SU-DHL-6 (cell line): Measurements from ENCODE around the gene VAC14.

Source experiments
- H2AFZ ChIP-seq: fragments of 200-600 bp; sonication (generic); 2 replicates; pipeline ENCODE4 v1.6.1; 2014; ENCODE audit warnings: low read depth, mild to moderate bottlenecking, moderate library complexity, mixed read lengths, antibody characterized with exemption, low read length; ENCODE audit not compliant: severe bottlenecking
- H3F3A ChIP-seq: fragments of 200-600 bp; shearing (Covaris generic); 2 replicates; pipeline ENCODE4 v1.6.0; 2016; ENCODE audit warnings: antibody characterized with exemption, mild to moderate bottlenecking; ENCODE audit not compliant: insufficient read depth
- H3K27ac ChIP-seq: fragments of 200-600 bp; sonication (generic); 2 replicates; pipeline ENCODE4 v1.5.1; 2016; ENCODE audit warnings: low read depth, mild to moderate bottlenecking, low read length, moderate library complexity, mixed read lengths
- H3K27me3 ChIP-seq: fragments of 200-600 bp; sonication (generic), shearing (Covaris generic); 2 replicates; pipeline ENCODE4 v1.6.0; 2014; ENCODE audit warnings: mild to moderate bottlenecking, low read length
- H3K36me3 ChIP-seq: fragments of 200-600 bp; sonication (generic); 2 replicates; pipeline ENCODE4 v1.6.1; 2014; ENCODE audit warnings: mild to moderate bottlenecking, low read length, mixed read lengths
- H3K4me2 ChIP-seq: fragments of 300-600, 200-600 bp; shearing (Covaris generic), sonication (generic); 2 replicates; pipeline ENCODE4 v1.6.0; 2014; ENCODE audit warnings: low read length, low read depth, mild to moderate bottlenecking; ENCODE audit not compliant: poor library complexity, severe bottlenecking
- H3K4me3 ChIP-seq: fragments of 200-600 bp; sonication (generic); 2 replicates; pipeline ENCODE4 v1.5.1; 2014; ENCODE audit warnings: antibody characterized with exemption, low read length, mild to moderate bottlenecking, mixed read lengths; ENCODE audit not compliant: insufficient read depth, poor library complexity, severe bottlenecking
- H3K79me2 ChIP-seq: fragments of 200-600 bp; sonication (generic); 2 replicates; pipeline ENCODE4 v1.6.1; 2014; ENCODE audit warnings: mild to moderate bottlenecking, low read length, moderate library complexity; ENCODE audit not compliant: insufficient read depth
- H3K9ac ChIP-seq: fragments of 200-600 bp; sonication (generic); 2 replicates; pipeline ENCODE4 v1.7.0; 2014; ENCODE audit warnings: mild to moderate bottlenecking, low read length
- H3K9me2 ChIP-seq: fragments of 200-600 bp; sonication (generic); replicated peaks from 2 replicates; pipeline ENCODE4 v1.6.1; 2014; ENCODE audit warnings: low read length; ENCODE audit not compliant: insufficient read depth
- H3K9me3 ChIP-seq: fragments of 200-600 bp; sonication (generic); 2 replicates; pipeline ENCODE4 v1.6.1; 2014; ENCODE audit warnings: low read length, mixed read lengths; ENCODE audit not compliant: insufficient read depth
- H4K20me1 ChIP-seq: fragments of 200-600 bp; sonication (generic); 2 replicates; pipeline ENCODE4 v1.6.1; 2014; ENCODE audit warnings: low read depth, mild to moderate bottlenecking, antibody characterized with exemption, low read length, moderate library complexity, mixed read lengths
- CTCF ChIP-seq: fragments of 200-600 bp; sonication (generic); IDR thresholded peaks from one replicate; pipeline ENCODE4 v1.5.1; 2017; ENCODE audit warnings: antibody characterized with exemption, mild to moderate bottlenecking, low read length, moderate library complexity; ENCODE audit not compliant: insufficient read depth, poor library complexity, severe bottlenecking
- EZH2phosphoT487 ChIP-seq: fragments of 200-600 bp; sonication (generic), shearing (Covaris generic); conservative IDR thresholded peaks from 2 replicates; pipeline ENCODE4 v1.6.1; 2018; ENCODE audit warnings: mild to moderate bottlenecking, antibody characterized with exemption, low read length, moderate library complexity, mixed read lengths

VAC14 gene

GRCh38 chr16:70726892-70727361, 74.0 kb downstream of the VAC14 start:
- Histone ChIP-seq H3K27me3 (no peaks in the 10 kb centered on the region), H3K36me3 (no peaks in the 10 kb centered on the region), H3K79me2 (no peaks in the 10 kb centered on the region), H3K9me2 (no peaks in the 10 kb centered on the region), H4K20me1 (no peaks in the 10 kb centered on the region), H3F3A (no peaks in the 10 kb centered on the region), H3K4me2 (no peak overlapping the region), H3K4me3 (no peak overlapping the region), H2AFZ (no peak overlapping the region), H3K9me3 (no peaks in the 10 kb centered on the region), H3K27ac (no peak overlapping the region), H3K9ac (no peak overlapping the region)
- TF ChIP-seq EZH2phosphoT487 (no peak), CTCF (no peak)

DNA sequence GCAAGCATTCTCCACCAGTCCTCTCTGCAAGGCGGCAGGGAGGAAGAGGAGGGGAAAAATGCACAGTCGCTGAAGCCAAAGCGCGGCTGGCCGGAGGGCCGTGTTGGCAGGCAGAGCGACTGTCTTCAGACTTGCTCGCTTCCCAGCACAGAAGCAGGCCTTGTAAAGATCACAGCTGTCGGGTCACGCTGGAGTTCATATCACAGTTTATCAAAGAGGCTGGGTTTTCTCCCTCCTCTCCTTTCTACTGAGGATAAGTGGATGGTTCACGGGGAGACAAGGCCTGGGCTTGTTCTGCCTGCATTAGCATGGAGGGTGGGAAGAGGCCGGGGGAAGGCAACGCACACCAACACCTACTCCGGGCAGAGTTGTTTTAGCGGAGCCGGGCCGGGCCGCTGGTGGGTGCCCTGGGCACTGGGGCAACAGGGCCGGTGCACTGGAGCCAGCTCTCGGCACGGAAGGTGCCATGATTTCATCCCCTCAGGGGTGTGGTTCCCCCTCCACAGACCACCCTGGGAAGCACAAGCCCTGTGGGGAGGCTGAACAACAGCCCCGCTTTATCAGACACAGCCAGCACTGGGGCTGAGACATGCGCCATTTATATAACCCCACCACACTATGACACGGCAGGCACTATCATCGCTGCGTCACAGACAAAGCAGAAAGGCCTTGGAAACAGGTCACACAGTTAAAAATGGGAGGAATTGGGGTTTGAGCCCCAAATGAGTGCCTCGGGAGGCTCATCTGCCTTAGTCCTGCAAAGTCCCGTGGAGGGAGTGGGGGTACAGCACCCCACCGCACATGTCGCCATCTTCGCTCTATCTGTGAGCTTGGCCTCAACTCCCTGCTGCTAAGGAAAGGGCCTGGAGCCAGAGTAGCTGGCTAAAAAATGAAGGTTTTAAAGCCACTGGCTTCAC, 74.8 kb downstream of the VAC14 start:
- Histone ChIP-seq H3K9ac (no peak overlapping the region), H2AFZ (no peak overlapping the region), H3K4me2 (no peak overlapping the region), H3K79me2 (no peaks in the 10 kb centered on the region), H3F3A (no peaks in the 10 kb centered on the region), H3K27me3 (no peaks in the 10 kb centered on the region), H3K9me2 (no peaks in the 10 kb centered on the region), H4K20me1 (no peaks in the 10 kb centered on the region), H3K4me3 (no peak overlapping the region), H3K36me3 (no peaks in the 10 kb centered on the region), H3K27ac (no peak overlapping the region), H3K9me3 (no peaks in the 10 kb centered on the region)
- no peak for TF ChIP-seq CTCF
- TF ChIP-seq EZH2phosphoT487: no peak

DNA sequence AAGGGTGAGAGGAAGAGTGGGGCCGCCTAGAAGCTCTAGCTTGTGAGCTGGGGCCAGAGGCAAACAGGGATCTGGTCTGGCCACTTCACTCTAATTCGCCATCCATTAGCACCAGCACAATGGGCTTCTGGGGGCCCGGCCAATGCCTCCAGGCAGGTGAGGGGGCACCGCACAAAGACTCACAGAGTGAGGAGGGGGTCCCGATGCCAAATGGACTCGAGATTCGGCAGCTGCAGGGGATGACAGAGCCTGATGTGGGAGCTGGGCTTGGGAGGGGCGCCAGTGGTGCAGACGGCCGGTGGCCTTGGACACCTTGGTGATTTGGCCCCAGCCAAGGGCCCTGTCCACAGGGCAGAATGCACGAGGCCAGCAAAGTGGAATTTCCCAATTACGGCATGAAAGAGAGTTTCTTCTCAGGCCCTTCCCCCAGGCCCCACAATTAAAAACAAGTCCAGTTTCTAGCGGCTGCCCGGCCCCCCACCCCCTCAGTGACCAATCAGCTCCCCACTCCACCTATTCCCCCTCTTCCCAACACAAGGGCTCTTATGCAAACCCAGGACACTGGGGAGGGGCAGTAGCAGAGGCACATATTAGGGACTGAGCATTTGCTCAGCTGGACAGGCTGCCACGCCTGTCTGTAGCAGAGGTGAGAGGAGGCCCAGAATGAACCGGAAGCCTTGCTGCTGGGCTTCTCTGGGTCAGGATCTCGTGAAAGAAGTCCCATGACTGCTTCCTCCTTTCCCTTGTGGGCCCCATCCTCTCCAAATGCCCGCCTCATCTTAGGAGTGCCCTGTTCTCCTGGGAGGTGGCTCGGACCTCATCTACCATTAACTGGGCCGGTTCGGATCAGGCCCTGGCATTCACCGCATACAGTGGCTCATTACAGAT, 75.7 kb downstream of the VAC14 start:
- Histone ChIP-seq H3K9me3 (no peaks in the 10 kb centered on the region), H3K27me3 (no peaks in the 10 kb centered on the region), H3K36me3 (no peaks in the 10 kb centered on the region), H3K9ac (no peak overlapping the region), H3K9me2 (no peaks in the 10 kb centered on the region), H2AFZ (no peak overlapping the region), H3K4me2 (no peak overlapping the region), H3K4me3 (no peak overlapping the region), H4K20me1 (no peaks in the 10 kb centered on the region), H3F3A (no peaks in the 10 kb centered on the region), H3K79me2 (no peaks in the 10 kb centered on the region), H3K27ac (no peak overlapping the region)
- TF ChIP-seq CTCF: no peak
- TF ChIP-seq EZH2phosphoT487: no peak
